Testis (tissue), 2 donors: ENCODE results near the gene SLC22A2.

ENCODE experiments used
- POLR2A ChIP-seq: fragments of 450-650 bp; IDR thresholded peaks from one replicate; pipeline ENCODE4 v1.6.1; 2017; ENCODE audit warnings: antibody characterized with exemption, mild to moderate bottlenecking, moderate library complexity
- TF ChIP-seq, protein P1 (sequence below), 3 experiments: fragments of 450-650 bp in 2 of 3; fragments of 200-600 bp in 1 of 3; sonication (generic) in 1 of 3; IDR thresholded peaks; one replicate each; pipeline ENCODE4 v1.5.1; 2016 to 2019; ENCODE audit warnings: antibody characterized with exemption in 3 of 3, mild to moderate bottlenecking in 2 of 3, moderate library complexity in 1 of 3

DNA sequence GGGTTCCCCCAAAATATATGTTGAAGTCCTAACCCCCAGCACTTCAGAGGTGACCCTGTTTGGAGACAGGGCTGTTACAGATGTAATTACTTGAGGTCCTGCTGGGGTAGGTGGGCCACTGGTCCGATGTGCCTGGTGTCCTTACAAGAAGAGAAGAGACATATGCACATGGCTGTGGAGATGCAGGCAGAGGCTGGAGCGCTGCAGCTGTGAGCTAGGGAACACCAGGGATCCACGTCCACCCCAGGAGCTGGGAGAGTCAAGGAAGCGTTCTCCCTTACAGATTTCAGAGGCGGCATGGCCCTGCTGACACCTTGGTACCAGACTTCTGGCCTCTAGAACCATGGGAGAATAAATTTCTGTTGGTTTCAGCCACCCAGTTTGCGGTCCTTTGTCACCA, 11.7 kb upstream of the SLC22A2 start:
- TF ChIP-seq, protein P1, sequence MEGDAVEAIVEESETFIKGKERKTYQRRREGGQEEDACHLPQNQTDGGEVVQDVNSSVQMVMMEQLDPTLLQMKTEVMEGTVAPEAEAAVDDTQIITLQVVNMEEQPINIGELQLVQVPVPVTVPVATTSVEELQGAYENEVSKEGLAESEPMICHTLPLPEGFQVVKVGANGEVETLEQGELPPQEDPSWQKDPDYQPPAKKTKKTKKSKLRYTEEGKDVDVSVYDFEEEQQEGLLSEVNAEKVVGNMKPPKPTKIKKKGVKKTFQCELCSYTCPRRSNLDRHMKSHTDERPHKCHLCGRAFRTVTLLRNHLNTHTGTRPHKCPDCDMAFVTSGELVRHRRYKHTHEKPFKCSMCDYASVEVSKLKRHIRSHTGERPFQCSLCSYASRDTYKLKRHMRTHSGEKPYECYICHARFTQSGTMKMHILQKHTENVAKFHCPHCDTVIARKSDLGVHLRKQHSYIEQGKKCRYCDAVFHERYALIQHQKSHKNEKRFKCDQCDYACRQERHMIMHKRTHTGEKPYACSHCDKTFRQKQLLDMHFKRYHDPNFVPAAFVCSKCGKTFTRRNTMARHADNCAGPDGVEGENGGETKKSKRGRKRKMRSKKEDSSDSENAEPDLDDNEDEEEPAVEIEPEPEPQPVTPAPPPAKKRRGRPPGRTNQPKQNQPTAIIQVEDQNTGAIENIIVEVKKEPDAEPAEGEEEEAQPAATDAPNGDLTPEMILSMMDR (IDR thresholded peaks at IDR 0.05) = no peak
- no peak for TF ChIP-seq POLR2A
